Smooth muscle cell (in vitro differentiated cells): Measurements from ENCODE around the gene BLOC1S3. TPM values are rescaled to one million over a fixed set of nuclear protein-coding genes. Genes with fewer than 3 reads are reported as not detected.
A peak's percentile ranks its signal among the peaks of the same experiment; 100 is the strongest.

ENCODE experiments used
- DNase-seq: peaks from one replicate; lab custom pipeline; 2025; ENCODE audit not compliant: unreplicated experiment; lab: John Stamatoyannopoulos, UW
- H2AFZ ChIP-seq: fragments of 200-600 bp; sonication (generic); 2 replicates; pipeline ENCODE4 v1.6.0; 2016; ENCODE audit warnings: antibody characterized with exemption, low read depth, mild to moderate bottlenecking
- H3F3A ChIP-seq: fragments of 200-600 bp; sonication (generic); 2 replicates; pipeline ENCODE4 v1.6.0; 2017; ENCODE audit warnings: antibody characterized with exemption, low read depth
- H3K27ac ChIP-seq: fragments of 200-600 bp; sonication (generic); 2 replicates; pipeline ENCODE4 v1.5.1; 2016; ENCODE audit warnings: low read depth, mild to moderate bottlenecking
- H3K27me3 ChIP-seq: fragments of 200-600 bp; sonication (generic); 2 replicates; pipeline ENCODE4 v1.6.1; 2016; ENCODE audit warnings: low read depth, mild to moderate bottlenecking
- H3K36me3 ChIP-seq: fragments of 200-600 bp; sonication (generic); 2 replicates; pipeline ENCODE4 v1.5.1; 2016; ENCODE audit warnings: low read depth
- H3K4me1 ChIP-seq: fragments of 200-600 bp; sonication (generic); 2 replicates; pipeline ENCODE4 v1.5.1; 2016; ENCODE audit warnings: low read depth
- H3K4me2 ChIP-seq: fragments of 200-600 bp; sonication (generic); 2 replicates; pipeline ENCODE4 v1.6.0; 2016; ENCODE audit warnings: mild to moderate bottlenecking
- H3K4me3 ChIP-seq: fragments of 200-600 bp; sonication (generic); 2 replicates; pipeline ENCODE4 v1.5.1; 2016; ENCODE audit warnings: mild to moderate bottlenecking
- H3K79me2 ChIP-seq: fragments of 200-600 bp; sonication (generic); 2 replicates; pipeline ENCODE4 v1.6.0; 2016; ENCODE audit warnings: low read depth, mild to moderate bottlenecking
- H3K9ac ChIP-seq: fragments of 200-600 bp; sonication (generic); 2 replicates; pipeline ENCODE4 v1.6.0; 2016; ENCODE audit warnings: low read depth
- H3K9me3 ChIP-seq: fragments of 200-600 bp; sonication (generic); replicated peaks from 2 replicates; pipeline ENCODE4 v1.5.1; 2016; ENCODE audit warnings: low read depth
- H4K20me1 ChIP-seq: fragments of 200-600 bp; sonication (generic); 2 replicates; pipeline ENCODE4 v1.6.0; 2016; ENCODE audit warnings: low read depth
- WGBS: methylation state at CpG from one replicate; pipeline ENCODE4 v1.1.7; 2016; ENCODE audit warnings: low lambda C conversion rate; 5-methylcytosine and 5-hydroxymethylcytosine counted together
- polyA plus RNA-seq: library from polyadenylated mRNA; unstranded; fragments of >200 nt; fragmentation: Nextera tagmentation; extraction: Ambion mirVana; gene quantifications from 2 replicates; pipeline ENCODE4 v1.2.1, GENCODE V29; 2016
- total RNA-seq: library from RNA; depleted of rRNA; stranded (reverse); fragments of >200 nt; gene quantifications from 2 replicates; pipeline ENCODE4 v1.2.3, GENCODE V29; 2014
- TF ChIP-seq, protein P1 (sequence below): fragments of 200-600 bp; sonication (generic); IDR thresholded peaks from 2 replicates; pipeline ENCODE4 v1.5.1; 2017; ENCODE audit warnings: borderline replicate concordance, mild to moderate bottlenecking, antibody characterized with exemption; ENCODE audit not compliant: insufficient read depth, poor library complexity, severe bottlenecking

Gene BLOC1S3
- total and polyA plus RNA-seq, 2 experiments from 2014 or later, result 3.5 to 7.7 TPM

DNA sequence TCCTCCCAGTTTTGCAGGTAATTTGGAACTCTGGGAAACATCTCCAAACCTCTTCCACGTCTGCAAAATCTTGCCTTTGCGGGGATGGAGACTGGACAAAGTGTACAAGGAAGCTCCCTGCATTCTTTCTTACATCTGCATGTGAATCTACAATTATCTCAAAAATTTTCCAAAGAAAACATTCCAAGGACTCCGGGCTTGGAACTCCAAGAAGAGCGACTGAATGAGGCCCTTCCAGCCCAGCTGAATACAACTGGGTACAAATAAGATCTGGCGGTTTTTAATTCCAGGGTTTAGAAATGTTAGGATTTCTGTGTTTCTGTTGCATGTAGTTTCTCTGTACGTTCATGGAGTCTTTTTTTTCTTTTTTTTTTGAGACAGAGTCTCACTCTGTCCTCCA, 38.1 kb downstream of the BLOC1S3 start:
- Histone ChIP-seq H3K36me3 (no peaks in the 10 kb centered on the region), H3K27ac (no peak overlapping the region), H3K9me3 (no peaks in the 10 kb centered on the region), H3F3A (no peaks in the 10 kb centered on the region), H3K4me3 (no peak overlapping the region), H3K4me2 (no peak overlapping the region), H3K4me1 (no peaks in the 10 kb centered on the region), H3K9ac (no peak overlapping the region), H4K20me1 (no peaks in the 10 kb centered on the region), H2AFZ (no peak overlapping the region), H3K79me2 (no peaks in the 10 kb centered on the region), H3K27me3 (peaks cover 28% of the 10 kb centered on the region)
- no peak for DNase-seq
- 73% methylated on average over 6 of the region's 6 CpGs for WGBS
- TF ChIP-seq, protein P1, sequence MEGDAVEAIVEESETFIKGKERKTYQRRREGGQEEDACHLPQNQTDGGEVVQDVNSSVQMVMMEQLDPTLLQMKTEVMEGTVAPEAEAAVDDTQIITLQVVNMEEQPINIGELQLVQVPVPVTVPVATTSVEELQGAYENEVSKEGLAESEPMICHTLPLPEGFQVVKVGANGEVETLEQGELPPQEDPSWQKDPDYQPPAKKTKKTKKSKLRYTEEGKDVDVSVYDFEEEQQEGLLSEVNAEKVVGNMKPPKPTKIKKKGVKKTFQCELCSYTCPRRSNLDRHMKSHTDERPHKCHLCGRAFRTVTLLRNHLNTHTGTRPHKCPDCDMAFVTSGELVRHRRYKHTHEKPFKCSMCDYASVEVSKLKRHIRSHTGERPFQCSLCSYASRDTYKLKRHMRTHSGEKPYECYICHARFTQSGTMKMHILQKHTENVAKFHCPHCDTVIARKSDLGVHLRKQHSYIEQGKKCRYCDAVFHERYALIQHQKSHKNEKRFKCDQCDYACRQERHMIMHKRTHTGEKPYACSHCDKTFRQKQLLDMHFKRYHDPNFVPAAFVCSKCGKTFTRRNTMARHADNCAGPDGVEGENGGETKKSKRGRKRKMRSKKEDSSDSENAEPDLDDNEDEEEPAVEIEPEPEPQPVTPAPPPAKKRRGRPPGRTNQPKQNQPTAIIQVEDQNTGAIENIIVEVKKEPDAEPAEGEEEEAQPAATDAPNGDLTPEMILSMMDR, result no peak

- no peaks in the 10 kb centered on the region for H3K4me1 ChIP-seq
- peaks cover 28% of the 10 kb centered on the region for H3K27me3 ChIP-seq
- DNase-seq, result no peak
- H4K20me1 ChIP-seq, result no peaks in the 10 kb centered on the region
- TF ChIP-seq, protein P1, result no peak
- no peaks in the 10 kb centered on the region for H3F3A ChIP-seq
- H3K79me2 ChIP-seq, result no peaks in the 10 kb centered on the region
- no peaks in the 10 kb centered on the region for H3K9me3 ChIP-seq
- H3K9ac ChIP-seq, result no peak overlapping the region
- 18% methylated on average over 25 of the region's 46 CpGs for WGBS
- no peaks in the 10 kb centered on the region for H3K36me3 ChIP-seq
- no peak overlapping the region for H3K27ac ChIP-seq
- H3K4me3 ChIP-seq, result peak overlapping the region; percentile 36
- peak overlapping the region; percentile 67 for H3K4me2 ChIP-seq
- peak overlapping the region; percentile 81 for H2AFZ ChIP-seq
These were observed 38.8 kb downstream of the BLOC1S3 start for GRCh38 chr19:45217193-45217956.

- no peaks in the 10 kb centered on the region for H3K79me2 ChIP-seq
- WGBS, result 65% methylated on average over 10 of the region's 14 CpGs
- no peaks in the 10 kb centered on the region for H4K20me1 ChIP-seq
- no peaks in the 10 kb centered on the region for H3K4me1 ChIP-seq
- no peak overlapping the region for H3K4me3 ChIP-seq
- no peak overlapping the region for H3K27ac ChIP-seq
- DNase-seq, result no peak
- H3F3A ChIP-seq, result no peaks in the 10 kb centered on the region
- H3K9ac ChIP-seq, result no peak overlapping the region
- peaks cover 28% of the 10 kb centered on the region for H3K27me3 ChIP-seq
- H3K4me2 ChIP-seq, result no peak overlapping the region
- H2AFZ ChIP-seq, result no peak overlapping the region
- no peaks in the 10 kb centered on the region for H3K9me3 ChIP-seq
- H3K36me3 ChIP-seq, result no peaks in the 10 kb centered on the region
- TF ChIP-seq, protein P1, result no peak
These were observed 39.4 kb downstream of the BLOC1S3 start for GRCh38 chr19:45217957-45218334.

DNA sequence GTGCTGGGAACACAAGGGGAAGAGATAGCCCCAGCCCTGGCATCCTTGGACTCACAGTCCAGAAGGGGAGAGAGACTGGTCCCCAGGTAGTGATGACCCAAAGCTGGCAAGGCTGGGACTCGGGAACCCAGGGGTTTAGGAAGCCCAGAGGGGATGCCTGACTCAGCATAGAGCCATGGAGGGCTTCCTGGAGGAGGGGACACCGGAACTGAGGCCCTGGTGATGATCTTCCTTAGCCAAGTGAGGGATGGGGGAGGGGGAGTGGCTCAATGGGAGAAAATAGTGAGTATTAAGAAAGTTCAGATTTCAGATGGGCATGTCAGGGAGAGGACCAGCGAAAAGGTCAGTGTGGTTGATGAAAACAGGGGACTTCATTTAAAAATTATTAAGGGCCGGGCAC, 39.8 kb downstream of the BLOC1S3 start:
- Histone ChIP-seq H2AFZ (no peak overlapping the region), H3K27me3 (peaks cover 28% of the 10 kb centered on the region), H3K4me3 (no peak overlapping the region), H3F3A (no peaks in the 10 kb centered on the region), H3K36me3 (no peaks in the 10 kb centered on the region), H3K9me3 (no peaks in the 10 kb centered on the region), H4K20me1 (no peaks in the 10 kb centered on the region), H3K27ac (no peak overlapping the region), H3K79me2 (no peaks in the 10 kb centered on the region), H3K9ac (no peak overlapping the region), H3K4me1 (no peaks in the 10 kb centered on the region), H3K4me2 (no peak overlapping the region)
- no peak for DNase-seq
- TF ChIP-seq, protein P1, result no peak
- WGBS, result 67% methylated on average over 4 of the region's 4 CpGs
